ENCODE results near the gene EEF1G. TPM values are rescaled to one million over a fixed set of nuclear protein-coding genes. Genes with fewer than 3 reads are reported as not detected.

EEF1G gene
- total RNA-seq, 1 experiment from 2014 or later = 1,815 TPM

DNA sequence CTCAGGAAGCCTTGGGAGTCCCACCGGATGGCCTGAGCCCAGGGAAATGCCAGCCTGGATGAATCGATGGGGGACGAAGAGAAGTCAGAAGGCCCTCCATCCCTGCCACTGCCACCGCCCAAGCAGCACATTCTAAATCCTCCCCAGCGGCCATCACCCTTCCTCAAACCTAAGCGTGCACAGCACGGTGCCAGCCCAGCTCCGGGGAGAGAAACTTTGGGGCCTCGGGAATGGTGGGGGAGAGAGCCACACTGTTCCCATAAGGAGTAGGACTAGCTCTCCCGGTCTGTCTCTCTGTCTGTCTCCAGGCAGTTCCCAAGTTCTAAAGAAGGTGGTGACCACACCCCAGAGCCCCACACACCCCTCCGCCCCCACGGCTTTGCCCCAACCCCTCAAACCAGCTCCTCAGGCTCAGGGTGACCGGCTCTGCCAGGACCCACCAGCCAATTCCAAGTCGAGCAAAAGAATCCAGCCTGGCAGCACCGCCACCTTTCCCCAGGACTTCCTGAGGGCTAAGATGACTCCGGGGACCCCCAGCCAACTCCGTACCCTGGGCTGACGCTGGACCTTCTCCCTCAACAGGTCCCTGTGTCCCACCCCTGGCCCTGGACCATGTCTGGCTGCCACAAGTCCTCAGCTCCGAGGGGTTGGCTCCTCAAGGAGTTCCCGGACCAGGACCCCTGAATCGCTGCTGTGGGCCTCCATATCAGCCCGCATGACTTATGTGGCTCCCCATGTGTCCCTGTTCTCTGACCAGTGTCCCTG is 29.8 kb downstream of the EEF1G start:
- peaks cover 17% of the 10 kb centered on the region for H3F3A ChIP-seq (ENCODE audit: low read length, unreplicated experiment)
- H3K9me3 ChIP-seq (ENCODE audit: low read length) = no peaks in the 10 kb centered on the region
- ChIA-PET CTCF (interaction anchor here (0.6 to 4.1 kb wide), 12 partner anchors 9 to 158 kb away, joined by 3 to 64 read pairs (median 14); partner anchors contain the start of gene TUT1), POLR2A (ENCODE audit: unreplicated experiment) (interaction anchor here (0.6 to 1.4 kb wide), 6 partner anchors 9 to 34 kb away, joined by 3 to 14 read pairs (median 6); partner anchors contain the start of gene EEF1G)
- H3K4me3 ChIP-seq (ENCODE audit: low read length) = peak overlapping the region; percentile 96
- ATAC-seq = no peak
- peaks cover 42% of the 10 kb centered on the region for H4K20me1 ChIP-seq (ENCODE audit: low read length)
- H3K9me2 ChIP-seq (replicated peaks; ENCODE audit: low read length) = no peaks in the 10 kb centered on the region
- H3K36me3 ChIP-seq (ENCODE audit: low read depth, low read length) = no peaks in the 10 kb centered on the region; the same call in 1 of the 2 replicates
- H3K27me3 ChIP-seq (ENCODE audit: low read length) = no peaks in the 10 kb centered on the region
- peaks cover 72% of the 10 kb centered on the region for H3K4me1 ChIP-seq (ENCODE audit: insufficient read depth, low read length)
- H3K4me2 ChIP-seq (ENCODE audit: low read length) = peak overlapping the region; percentile 89
- H3K27ac ChIP-seq (ENCODE audit: low read length) = peak overlapping the region; percentile 94
- H3K9ac ChIP-seq (ENCODE audit: low read length) = peak overlapping the region; percentile 97
- BruUV-seq (replicated peaks) = no TSS peak
- peak; percentile 29 for DNase-seq
- peaks cover 84% of the 10 kb centered on the region for H3K79me2 ChIP-seq (ENCODE audit: low read length)
- TF ChIP-seq EZH2phosphoT487 (IDR thresholded peaks at IDR 0.05; ENCODE audit: borderline replicate concordance, low read length) (no peak), EZH2 (IDR thresholded peaks at IDR 0.05; ENCODE audit: low read length, unreplicated experiment) (no peak)
- TF ChIP-seq, protein P1, sequence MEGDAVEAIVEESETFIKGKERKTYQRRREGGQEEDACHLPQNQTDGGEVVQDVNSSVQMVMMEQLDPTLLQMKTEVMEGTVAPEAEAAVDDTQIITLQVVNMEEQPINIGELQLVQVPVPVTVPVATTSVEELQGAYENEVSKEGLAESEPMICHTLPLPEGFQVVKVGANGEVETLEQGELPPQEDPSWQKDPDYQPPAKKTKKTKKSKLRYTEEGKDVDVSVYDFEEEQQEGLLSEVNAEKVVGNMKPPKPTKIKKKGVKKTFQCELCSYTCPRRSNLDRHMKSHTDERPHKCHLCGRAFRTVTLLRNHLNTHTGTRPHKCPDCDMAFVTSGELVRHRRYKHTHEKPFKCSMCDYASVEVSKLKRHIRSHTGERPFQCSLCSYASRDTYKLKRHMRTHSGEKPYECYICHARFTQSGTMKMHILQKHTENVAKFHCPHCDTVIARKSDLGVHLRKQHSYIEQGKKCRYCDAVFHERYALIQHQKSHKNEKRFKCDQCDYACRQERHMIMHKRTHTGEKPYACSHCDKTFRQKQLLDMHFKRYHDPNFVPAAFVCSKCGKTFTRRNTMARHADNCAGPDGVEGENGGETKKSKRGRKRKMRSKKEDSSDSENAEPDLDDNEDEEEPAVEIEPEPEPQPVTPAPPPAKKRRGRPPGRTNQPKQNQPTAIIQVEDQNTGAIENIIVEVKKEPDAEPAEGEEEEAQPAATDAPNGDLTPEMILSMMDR (conservative IDR thresholded peaks at IDR 0.05; ENCODE audit: low read depth, low read length) = no peak
- no peak overlapping the region for H2AFZ ChIP-seq (ENCODE audit: low read length)
- intact Hi-C loops (cut with micrococcal nuclease) = no loop called here

DNA sequence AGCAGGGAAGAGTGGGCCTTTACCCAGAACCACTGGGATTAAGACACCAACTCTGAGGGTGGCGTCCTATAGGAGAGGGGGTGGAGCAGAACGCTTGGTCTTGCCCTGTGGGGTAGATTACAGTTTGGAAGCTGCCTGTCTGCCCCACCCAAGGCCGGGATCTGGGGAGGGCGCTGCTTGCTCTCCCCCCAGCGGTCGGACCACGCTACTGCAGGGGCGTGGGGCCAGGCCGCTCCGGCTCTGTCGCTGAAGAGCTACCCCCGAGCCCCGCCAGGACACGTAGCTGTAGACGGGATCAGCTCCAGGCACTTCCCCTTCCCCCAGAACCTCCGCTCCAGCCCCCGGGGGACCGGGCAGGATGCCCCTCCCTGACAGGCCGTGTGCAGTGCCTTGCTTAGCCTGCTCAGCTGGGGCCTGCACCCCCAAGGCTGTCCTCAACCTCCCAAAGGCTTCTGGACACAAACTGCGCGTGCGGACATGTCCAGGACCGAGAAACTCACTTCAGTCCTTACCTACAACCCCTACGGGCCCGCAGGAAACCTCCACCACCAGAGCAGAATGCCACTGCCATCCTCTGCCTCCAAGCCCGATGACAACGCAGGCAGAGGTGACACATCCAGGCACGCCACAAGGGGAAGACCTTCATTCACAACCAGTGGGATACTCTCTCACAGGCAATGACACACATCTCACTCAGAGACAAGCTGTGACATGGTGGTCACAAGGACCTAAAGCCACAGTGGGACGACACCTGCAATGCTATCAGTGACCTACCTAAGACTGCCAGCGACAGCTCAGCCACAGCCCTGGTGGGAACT is 30.7 kb downstream of the EEF1G start:
- TF ChIP-seq EZH2phosphoT487 (IDR thresholded peaks at IDR 0.05; ENCODE audit: borderline replicate concordance, low read length) = no peak
- no peak for TF ChIP-seq EZH2 (IDR thresholded peaks at IDR 0.05; ENCODE audit: low read length, unreplicated experiment)
- TF ChIP-seq, protein P1 (conservative IDR thresholded peaks at IDR 0.05; ENCODE audit: low read depth, low read length) = peak; percentile 98
- peaks cover 16% of the 10 kb centered on the region for H3F3A ChIP-seq (ENCODE audit: low read length, unreplicated experiment)
- ATAC-seq (peak; percentile 19), DNase-seq (peak; percentile 92)
- no peak overlapping the region for H2AFZ ChIP-seq (ENCODE audit: low read length)
- peak overlapping the region; percentile 96 for H3K4me3 ChIP-seq (ENCODE audit: low read length)
- no peaks in the 10 kb centered on the region for H3K27me3 ChIP-seq (ENCODE audit: low read length)
- H3K4me2 ChIP-seq (ENCODE audit: low read length) = peak overlapping the region; percentile 89
- intact Hi-C loops (cut with micrococcal nuclease) = loop anchor here (1.0 kb wide), 4 partner anchors 35 to 149 kb away; no protein-coding TSS in a partner anchor
- ChIA-PET CTCF (interaction anchor here (0.6 to 4.1 kb wide), 22 partner anchors 10 to 167 kb away, joined by 3 to 64 read pairs (median 6); partner anchors contain the start of genes MTA2 and TUT1), POLR2A (ENCODE audit: unreplicated experiment) (interaction anchor here (0.6 to 1.4 kb wide), 4 partner anchors 10 to 570 kb away, joined by 3 to 9 read pairs (median 4); no protein-coding TSS in a partner anchor)
- peaks cover 51% of the 10 kb centered on the region for H4K20me1 ChIP-seq (ENCODE audit: low read length)
- H3K36me3 ChIP-seq (ENCODE audit: low read depth, low read length) = no peaks in the 10 kb centered on the region; the same call in 1 of the 2 replicates
- H3K4me1 ChIP-seq (ENCODE audit: insufficient read depth, low read length) = peaks cover 72% of the 10 kb centered on the region
- BruUV-seq (replicated peaks) = no TSS peak
- H3K27ac ChIP-seq (ENCODE audit: low read length) = peak overlapping the region; percentile 94
- peaks cover 94% of the 10 kb centered on the region for H3K79me2 ChIP-seq (ENCODE audit: low read length)
- peak overlapping the region; percentile 97 for H3K9ac ChIP-seq (ENCODE audit: low read length)
- no peaks in the 10 kb centered on the region for H3K9me2 ChIP-seq (replicated peaks; ENCODE audit: low read length)
- H3K9me3 ChIP-seq (ENCODE audit: low read length) = no peaks in the 10 kb centered on the region
